ENCODE data around the gene RASGRF2.

The RASGRF2 gene

DNA sequence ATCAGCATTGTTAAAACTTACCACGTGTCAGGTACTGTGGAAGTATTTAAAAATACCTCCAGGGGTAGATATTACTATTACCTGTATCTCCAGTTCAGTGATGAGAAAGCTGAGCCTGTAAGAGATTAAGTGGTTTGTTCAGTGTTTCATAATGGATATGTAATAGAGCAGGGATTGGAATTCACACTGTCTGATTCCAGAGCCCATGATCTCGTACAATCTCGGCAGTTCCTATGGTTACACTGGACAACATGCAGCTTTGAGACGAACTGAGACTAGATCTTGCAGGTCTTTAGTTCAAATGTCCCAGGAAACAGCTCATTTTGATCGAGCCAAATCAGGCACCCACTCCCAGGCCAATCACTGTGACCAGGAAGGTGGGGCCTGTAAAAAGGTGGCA lies 8.8 kb upstream of the RASGRF2 start:
- H3K4me1 ChIP-seq (ENCODE audit: control insufficient read depth in 1 of 2, insufficient read depth in 1 of 2, low read depth in 1 of 2, low read length in 1 of 2) = no peaks in the 10 kb centered on the region
- H3K9me3 ChIP-seq = no peaks in the 10 kb centered on the region
- H3K4me3 ChIP-seq (ENCODE audit: low read depth in 1 of 2, low read length in 1 of 2) = no peak overlapping the region
- no peak overlapping the region for H3K27ac ChIP-seq
- TF ChIP-seq, protein P1, sequence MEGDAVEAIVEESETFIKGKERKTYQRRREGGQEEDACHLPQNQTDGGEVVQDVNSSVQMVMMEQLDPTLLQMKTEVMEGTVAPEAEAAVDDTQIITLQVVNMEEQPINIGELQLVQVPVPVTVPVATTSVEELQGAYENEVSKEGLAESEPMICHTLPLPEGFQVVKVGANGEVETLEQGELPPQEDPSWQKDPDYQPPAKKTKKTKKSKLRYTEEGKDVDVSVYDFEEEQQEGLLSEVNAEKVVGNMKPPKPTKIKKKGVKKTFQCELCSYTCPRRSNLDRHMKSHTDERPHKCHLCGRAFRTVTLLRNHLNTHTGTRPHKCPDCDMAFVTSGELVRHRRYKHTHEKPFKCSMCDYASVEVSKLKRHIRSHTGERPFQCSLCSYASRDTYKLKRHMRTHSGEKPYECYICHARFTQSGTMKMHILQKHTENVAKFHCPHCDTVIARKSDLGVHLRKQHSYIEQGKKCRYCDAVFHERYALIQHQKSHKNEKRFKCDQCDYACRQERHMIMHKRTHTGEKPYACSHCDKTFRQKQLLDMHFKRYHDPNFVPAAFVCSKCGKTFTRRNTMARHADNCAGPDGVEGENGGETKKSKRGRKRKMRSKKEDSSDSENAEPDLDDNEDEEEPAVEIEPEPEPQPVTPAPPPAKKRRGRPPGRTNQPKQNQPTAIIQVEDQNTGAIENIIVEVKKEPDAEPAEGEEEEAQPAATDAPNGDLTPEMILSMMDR (IDR thresholded peaks at IDR 0.05) = no peak
- H3K27me3 ChIP-seq = peaks cover 44% of the 10 kb centered on the region
- H3K36me3 ChIP-seq = no peaks in the 10 kb centered on the region

DNA sequence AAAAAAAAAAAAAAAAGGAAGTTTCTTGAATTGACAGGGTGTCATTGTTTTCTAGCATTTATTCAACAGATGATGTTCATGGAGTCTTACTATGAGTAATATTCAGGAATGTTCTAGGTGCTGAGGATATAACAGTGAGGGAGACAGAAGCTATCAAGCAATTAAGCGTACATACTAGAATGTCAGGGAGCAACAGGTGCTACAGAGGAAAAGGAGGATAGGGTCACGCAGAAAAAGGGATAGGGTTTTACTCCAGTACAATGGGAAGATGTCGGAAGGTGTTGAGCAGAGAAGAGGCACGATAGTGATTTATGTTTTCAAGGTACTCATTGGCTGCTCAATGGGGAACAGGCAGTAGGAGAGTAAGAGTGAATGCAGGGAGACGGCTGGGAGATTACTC lies 6.6 kb upstream of the RASGRF2 start:
- no peaks in the 10 kb centered on the region for H3K9me3 ChIP-seq
- peaks cover 66% of the 10 kb centered on the region for H3K27me3 ChIP-seq
- H3K27ac ChIP-seq = no peak overlapping the region
- no peak overlapping the region for H3K4me3 ChIP-seq (ENCODE audit: low read depth in 1 of 2, low read length in 1 of 2)
- TF ChIP-seq, protein P1 (IDR thresholded peaks at IDR 0.05) = no peak
- no peaks in the 10 kb centered on the region for H3K4me1 ChIP-seq (ENCODE audit: control insufficient read depth in 1 of 2, insufficient read depth in 1 of 2, low read depth in 1 of 2, low read length in 1 of 2)
- H3K36me3 ChIP-seq = no peaks in the 10 kb centered on the region

DNA sequence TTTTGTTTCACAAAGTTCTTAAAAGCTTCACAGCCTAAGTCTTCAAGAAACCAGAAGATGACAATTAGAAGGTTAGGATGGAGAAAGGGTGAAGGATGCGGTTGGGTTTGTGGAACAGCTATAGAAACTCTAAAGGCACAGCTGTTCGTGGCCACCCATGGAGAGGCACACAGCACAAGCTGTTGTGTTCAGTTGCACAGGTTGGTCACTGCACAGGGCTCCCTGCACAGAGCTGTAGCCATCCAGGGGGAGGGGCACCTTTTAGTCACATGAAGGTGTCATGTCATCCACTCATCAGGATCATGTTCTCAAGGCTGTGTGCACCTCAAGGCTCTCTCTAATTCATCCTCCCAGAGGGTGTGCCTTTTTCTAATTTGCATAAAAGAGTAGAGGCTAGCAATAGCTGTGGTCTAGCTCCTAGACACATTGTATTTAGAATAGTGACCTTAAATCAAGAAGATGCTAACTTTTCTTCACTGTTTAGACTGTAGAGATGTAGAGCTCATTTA lies 5.0 kb upstream of the RASGRF2 start:
- Histone ChIP-seq H3K4me1 (ENCODE audit: control insufficient read depth in 1 of 2, insufficient read depth in 1 of 2, low read depth in 1 of 2, low read length in 1 of 2) (peaks cover 2 to 4% of the 10 kb centered on the region in 2 experiments), H3K27ac (no peak overlapping the region), H3K27me3 (peaks cover 75% of the 10 kb centered on the region), H3K4me3 (ENCODE audit: low read depth in 1 of 2, low read length in 1 of 2) (no peak overlapping the region), H3K9me3 (no peaks in the 10 kb centered on the region), H3K36me3 (no peaks in the 10 kb centered on the region)
- TF ChIP-seq, protein P1 (IDR thresholded peaks at IDR 0.05) = no peak

DNA sequence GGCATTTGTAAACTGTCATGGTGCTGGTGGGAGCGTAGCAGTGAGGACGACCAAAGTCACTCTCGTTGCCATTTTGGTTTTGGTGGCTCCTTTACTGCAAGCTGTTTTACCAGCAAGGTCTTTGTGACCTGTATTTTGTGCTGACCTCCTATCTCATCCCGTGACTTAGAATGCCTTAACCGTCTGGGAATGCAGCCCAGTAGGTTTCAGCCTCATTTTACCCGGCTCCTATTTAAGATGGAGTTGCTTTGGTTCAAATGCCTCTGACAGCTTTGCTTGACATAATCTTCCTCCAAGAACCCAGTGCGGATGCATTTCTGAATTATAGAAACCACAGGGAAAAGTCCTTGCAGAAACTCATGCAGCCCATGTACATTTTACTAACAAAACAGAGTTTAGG lies 3.9 kb upstream of the RASGRF2 start:
- H3K4me1 ChIP-seq (ENCODE audit: control insufficient read depth in 1 of 2, insufficient read depth in 1 of 2, low read depth in 1 of 2, low read length in 1 of 2) = peaks cover 12 to 14% of the 10 kb centered on the region in 2 experiments
- no peak overlapping the region for H3K4me3 ChIP-seq (ENCODE audit: low read depth in 1 of 2, low read length in 1 of 2)
- no peaks in the 10 kb centered on the region for H3K9me3 ChIP-seq
- H3K27me3 ChIP-seq = peaks cover 87% of the 10 kb centered on the region
- TF ChIP-seq, protein P1 (IDR thresholded peaks at IDR 0.05) = no peak
- H3K27ac ChIP-seq = no peak overlapping the region
- H3K36me3 ChIP-seq = no peaks in the 10 kb centered on the region

DNA sequence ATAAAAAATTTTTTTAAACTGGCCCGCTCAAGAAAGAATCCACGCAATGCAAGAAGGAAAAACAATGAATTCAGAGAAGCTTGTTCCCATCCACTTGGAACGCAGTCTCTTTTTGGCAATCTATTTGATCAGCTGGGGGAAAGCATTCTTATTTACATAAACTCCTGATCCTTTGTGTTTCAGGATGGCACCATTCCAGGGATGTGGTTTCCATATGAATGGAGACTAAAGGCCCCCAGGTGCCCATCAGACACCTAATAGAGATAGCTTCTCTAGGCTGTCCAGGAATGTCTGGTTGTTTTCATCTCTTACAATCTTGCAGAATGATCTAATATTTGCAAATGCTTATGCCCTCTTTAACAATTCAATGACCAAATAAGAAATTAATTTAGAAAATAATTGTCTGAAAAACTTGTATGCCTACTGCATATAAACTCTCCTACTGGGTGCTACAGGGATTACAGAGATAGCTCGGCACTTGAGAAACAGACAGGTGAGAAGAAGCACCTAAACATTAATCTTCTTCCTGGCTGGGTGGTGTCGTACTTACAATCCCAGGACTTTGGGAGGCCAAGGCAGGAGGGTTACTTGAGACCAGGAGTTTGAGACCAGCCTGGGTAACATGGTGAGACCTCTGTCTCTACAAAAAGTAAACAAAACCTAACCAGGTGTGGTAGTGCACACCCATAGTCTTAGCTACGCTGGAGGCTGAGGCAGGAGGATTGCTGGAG lies 3.0 kb upstream of the RASGRF2 start:
- TF ChIP-seq, protein P1 (IDR thresholded peaks at IDR 0.05) = no peak
- peaks cover 12 to 14% of the 10 kb centered on the region in 2 experiments for H3K4me1 ChIP-seq (ENCODE audit: control insufficient read depth in 1 of 2, insufficient read depth in 1 of 2, low read depth in 1 of 2, low read length in 1 of 2)
- H3K9me3 ChIP-seq = no peaks in the 10 kb centered on the region
- no peak overlapping the region for H3K27ac ChIP-seq
- no peak overlapping the region for H3K4me3 ChIP-seq (ENCODE audit: low read depth in 1 of 2, low read length in 1 of 2)
- H3K36me3 ChIP-seq = no peaks in the 10 kb centered on the region
- peaks cover 96% of the 10 kb centered on the region for H3K27me3 ChIP-seq
